ENCODE measurements around the gene ATXN2L.
"Not testable (repeated sequence)": the region's sequence is repeated elsewhere in the genome, so short reads cannot be mapped to it uniquely, and the experiment has no call there.

DNA sequence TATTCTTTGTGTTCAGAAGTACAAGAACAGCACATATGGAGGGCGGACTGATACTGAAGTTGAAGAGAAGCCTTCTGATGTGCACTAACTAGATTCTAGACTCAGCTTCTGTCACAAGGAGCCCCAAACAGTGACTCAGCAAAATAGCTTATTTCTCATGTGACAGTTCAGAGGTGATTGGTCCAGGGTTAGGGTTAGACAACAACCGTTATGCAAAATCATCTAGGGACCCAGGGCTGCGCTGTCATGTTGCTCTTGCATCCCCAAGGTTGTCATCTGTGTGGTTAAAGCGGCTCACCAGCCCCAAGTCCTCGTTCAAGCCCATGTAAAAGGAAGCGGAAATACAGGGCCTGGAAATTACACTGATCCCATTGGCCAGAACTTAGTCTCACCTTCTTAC, 41.1 kb upstream of the ATXN2L start:
- TF ChIP-seq CTCF, POLR2A (IDR thresholded peaks at IDR 0.05): not testable (repeated sequence)

All from testis (tissue), 2 donors.